CD14-positive monocyte (primary cell): ENCODE data around the gene CTU1. TPM values are rescaled to one million over a fixed set of nuclear protein-coding genes. Genes with fewer than 3 reads are reported as not detected.

Experiments used
- DNase-seq, 3 donors: peaks; one replicate each; pipeline ENCODE4 v3.0.0-alpha.2; 2011 to 2022
- H2AFZ ChIP-seq: 2 replicates; pipeline ENCODE4 v1.6.0; 2012; ENCODE audit warnings: mild to moderate bottlenecking, low read depth, low read length, inconsistent platforms; ENCODE audit not compliant: insufficient read depth, poor library complexity, severe bottlenecking
- H3K27ac ChIP-seq, 2 donors: 1 replicate in 1 of 2; 2 replicates in 1 of 2; pipeline ENCODE4 v1.5.1; 2012 to 2013; ENCODE audit warnings: low read length in 2 of 2, control low read depth in 1 of 2, inconsistent platforms in 1 of 2, low read depth in 1 of 2, mild to moderate bottlenecking in 1 of 2
- H3K27me3 ChIP-seq, 2 donors: one replicate each; pipeline versions ENCODE4 v1.6.0 to v1.6.1; 2011 to 2013; ENCODE audit warnings: low read length in 2 of 2; ENCODE audit not compliant: control insufficient read depth in 2 of 2, insufficient read depth in 2 of 2
- H3K36me3 ChIP-seq, 2 donors: replicated peaks in 1 of 2; 1 replicate in 1 of 2; 2 replicates in 1 of 2; pipeline versions ENCODE4 v1.5.1 to v1.6.1; 2012 to 2013; ENCODE audit warnings: low read length in 2 of 2, control low read depth in 1 of 2, inconsistent platforms in 1 of 2, mild to moderate bottlenecking in 1 of 2; ENCODE audit not compliant: insufficient read depth in 2 of 2, control insufficient read depth in 1 of 2
- H3K4me1 ChIP-seq, 2 donors: 1 replicate in 1 of 2; 2 replicates in 1 of 2; pipeline versions ENCODE4 v1.5.1 to v1.6.1; 2012 to 2013; ENCODE audit warnings: low read length in 2 of 2, control low read depth in 1 of 2, inconsistent platforms in 1 of 2, mild to moderate bottlenecking in 1 of 2, moderate library complexity in 1 of 2; ENCODE audit not compliant: insufficient read depth in 2 of 2, control insufficient read depth in 1 of 2
- H3K4me2 ChIP-seq: replicated peaks from 2 replicates; pipeline ENCODE3; 2012; ENCODE audit warnings: low read length, moderate library complexity, mild to moderate bottlenecking; ENCODE audit not compliant: poor library complexity, severe bottlenecking; ENCODE audit errors: extremely low read depth
- H3K4me3 ChIP-seq, 3 experiments: fragments of 200-600 bp in 1 of 3; sonication (generic) in 1 of 3; replicated peaks in 1 of 3; 1 replicate in 2 of 3; 2 replicates in 1 of 3; pipeline ENCODE4 v1.5.1; 2011 to 2013; ENCODE audit warnings: low read length in 3 of 3, mild to moderate bottlenecking in 3 of 3, control low read depth in 2 of 3, low read depth in 2 of 3, inconsistent platforms in 1 of 3, moderate library complexity in 1 of 3
- H3K79me2 ChIP-seq: 2 replicates; pipeline ENCODE4 v1.6.0; 2012; ENCODE audit warnings: mild to moderate bottlenecking, control low read depth, inconsistent platforms, low read length, moderate library complexity; ENCODE audit not compliant: insufficient read depth
- H3K9ac ChIP-seq: 2 replicates; pipeline ENCODE4 v1.6.0; 2017; ENCODE audit warnings: low read length, mild to moderate bottlenecking; ENCODE audit not compliant: insufficient read depth, poor library complexity, severe bottlenecking
- H3K9me3 ChIP-seq, 2 donors: replicated peaks in 1 of 2; 1 replicate in 1 of 2; 2 replicates in 1 of 2; pipeline versions ENCODE4 v1.5.1 to v1.6.1; 2012 to 2013; ENCODE audit warnings: low read length in 2 of 2, control low read depth in 1 of 2; ENCODE audit not compliant: control insufficient read depth in 1 of 2, insufficient read depth in 1 of 2
- H4K20me1 ChIP-seq: 2 replicates; pipeline ENCODE4 v1.6.0; 2012; ENCODE audit warnings: mild to moderate bottlenecking, low read length, control low read depth, moderate library complexity; ENCODE audit not compliant: insufficient read depth
- H3K27ac Mint-ChIP-seq, 7 donors: one replicate each; pipeline ENCODE4 v1.8.0; 2020; ENCODE audit warnings: mild to moderate bottlenecking in 7 of 7, mixed read lengths in 7 of 7, moderate library complexity in 6 of 7, inconsistent platforms in 2 of 7
- H3K27me3 Mint-ChIP-seq, 3 donors: one replicate each; pipeline ENCODE4 v1.8.0; 2021 to 2022; ENCODE audit warnings: low read depth in 3 of 3, mild to moderate bottlenecking in 3 of 3, mixed read lengths in 3 of 3, moderate library complexity in 3 of 3, inconsistent platforms in 1 of 3
- H3K36me3 Mint-ChIP-seq, 2 donors: one replicate each; pipeline ENCODE4 v1.8.0; 2020; ENCODE audit warnings: mixed read lengths in 2 of 2, inconsistent platforms in 1 of 2, mild to moderate bottlenecking in 1 of 2
- H3K4me1 Mint-ChIP-seq: one replicate; pipeline ENCODE4 v1.8.0; 2020; ENCODE audit warnings: mild to moderate bottlenecking, mixed read lengths
- H3K4me3 Mint-ChIP-seq, 2 donors: one replicate each; pipeline ENCODE4 v1.8.0; 2020; ENCODE audit warnings: mild to moderate bottlenecking in 2 of 2, mixed read lengths in 2 of 2, moderate library complexity in 1 of 2
- H3K9me3 Mint-ChIP-seq, 7 donors: one replicate each; pipeline ENCODE4 v1.8.0; 2020 to 2022; ENCODE audit warnings: mixed read lengths in 7 of 7, mild to moderate bottlenecking in 6 of 7, moderate library complexity in 6 of 7, inconsistent platforms in 2 of 7
- CTCF ChIP-seq: fragments of 200-600 bp; IDR thresholded peaks from one replicate; pipeline ENCODE4 v1.8.0; 2022; ENCODE audit warnings: antibody characterized with exemption, mild to moderate bottlenecking
- WGBS: methylation state at CpG from one replicate; pipeline ENCODE4 v1.1.5; 2013; ENCODE audit warnings: missing lambda C conversion rate; ENCODE audit not compliant: insufficient coverage; 5-methylcytosine and 5-hydroxymethylcytosine counted together
- intact Hi-C, 2 donors: fragments of 100-400 bp; cut with micrococcal nuclease; formaldehyde crosslinking; loops; one replicate each; pipeline versions ENCODE4 v1.15.0 to v1.15.1; 2023
- polyA plus RNA-seq, 3 donors: library from polyadenylated mRNA; depleted of rRNA in 1 of 3; unstranded in 2 of 3; stranded (reverse) in 1 of 3; fragments of 300-500 nt in 2 of 3; fragments of >200 nt in 1 of 3; fragmentation: Illumina TruSeq in 2 of 3; gene quantifications; 1 replicate in 2 of 3; 2 replicates in 1 of 3; pipeline ENCODE4 v1.2.3, GENCODE V29; 2012 to 2021

Gene CTU1
- polyA plus RNA-seq, 3 donors = 0.75 to 3.0 (median 2.9) TPM

- no peaks in the 10 kb centered on the region for H4K20me1 ChIP-seq
- no peak overlapping the region for H3K4me3 ChIP-seq
- Mint-ChIP-seq H3K4me1 (no peaks in the 10 kb centered on the region), H3K36me3 (no peaks in the 10 kb centered on the region), H3K9me3 (peaks cover 0 to 16% (median 10%) of the 10 kb centered on the region in 7 donors), H3K27me3 (peaks cover 1 to 19% (median 9%) of the 10 kb centered on the region in 3 donors), H3K27ac (no peak overlapping the region), H3K4me3 (no peak overlapping the region)
- no peak for DNase-seq
- no peaks in the 10 kb centered on the region for H3K36me3 ChIP-seq
- H3K27me3 ChIP-seq = no peaks in the 10 kb centered on the region
- H3K4me2 ChIP-seq = no peak overlapping the region
- intact Hi-C loops = no loop called here
- no peak overlapping the region for H3K27ac ChIP-seq
- no peak overlapping the region for H3K9ac ChIP-seq
- WGBS = 100% methylated on average over 2 of the region's 5 CpGs
- no peak overlapping the region for H2AFZ ChIP-seq
- no peak for TF ChIP-seq CTCF
- no peaks in the 10 kb centered on the region for H3K79me2 ChIP-seq
- H3K4me1 ChIP-seq = no peaks in the 10 kb centered on the region
- peaks cover 0 to 12% of the 10 kb centered on the region in 2 donors for H3K9me3 ChIP-seq
These were observed 32.2 kb downstream of the CTU1 start for GRCh38 chr19:51075998-51076397.

GRCh38 chr19:51071095-51071405, 37.2 kb downstream of the CTU1 start:
- intact Hi-C loops = no loop called here
- no peaks in the 10 kb centered on the region for H3K36me3 ChIP-seq
- H3K4me3 ChIP-seq = no peak overlapping the region
- WGBS = no CpG with 5 or more reads among the region's 4 CpGs
- H3K27ac Mint-ChIP-seq = no peak overlapping the region
- H3K27me3 ChIP-seq = peaks cover 7 to 9% of the 10 kb centered on the region in 2 donors
- H3K9me3 Mint-ChIP-seq = peaks cover 0 to 17% (median 10%) of the 10 kb centered on the region in 7 donors
- H4K20me1 ChIP-seq = no peaks in the 10 kb centered on the region
- no peak overlapping the region for H3K4me3 Mint-ChIP-seq
- H3K4me1 Mint-ChIP-seq = no peaks in the 10 kb centered on the region
- H3K27ac ChIP-seq = no peak overlapping the region
- no peaks in the 10 kb centered on the region for H3K36me3 Mint-ChIP-seq
- H3K79me2 ChIP-seq = no peaks in the 10 kb centered on the region
- TF ChIP-seq CTCF = no peak
- no peak overlapping the region for H2AFZ ChIP-seq
- H3K9me3 ChIP-seq = peaks cover 0 to 12% of the 10 kb centered on the region in 2 donors
- no peak overlapping the region for H3K4me2 ChIP-seq
- H3K27me3 Mint-ChIP-seq = peaks cover 11 to 25% (median 20%) of the 10 kb centered on the region in 3 donors
- H3K4me1 ChIP-seq = no peaks in the 10 kb centered on the region
- no peak overlapping the region for H3K9ac ChIP-seq
- no peak for DNase-seq
